Measurements from ENCODE around the gene CENPK. TPM values are rescaled to one million over a fixed set of nuclear protein-coding genes. Genes with fewer than 3 reads are reported as not detected.

The CENPK gene
- total RNA-seq, 1 experiment from 2014 or later = 56.4 TPM

DNA sequence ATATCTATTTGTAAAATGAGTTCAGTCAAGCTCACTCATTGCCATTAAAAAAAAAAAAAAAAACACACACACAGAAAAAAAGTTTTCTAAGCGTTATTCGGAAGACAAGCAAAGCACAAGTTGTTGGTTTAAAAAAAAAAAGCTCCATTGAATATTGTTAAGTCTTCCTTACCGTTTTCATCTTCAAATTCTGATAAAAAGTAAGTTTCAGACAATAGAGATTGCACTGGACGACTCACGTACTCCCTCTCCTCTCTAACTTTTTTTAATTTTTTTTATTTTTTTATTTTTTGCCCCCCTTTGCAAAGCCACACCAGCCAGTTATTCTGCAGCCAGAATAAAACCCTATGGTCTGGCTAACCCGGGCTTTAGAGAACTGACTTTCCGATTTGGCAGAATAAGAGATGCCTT lies 81.8 kb downstream of the CENPK start:
- Mint-ChIP-seq H3K9me3 (ENCODE audit: unreplicated experiment) (no peaks in the 10 kb centered on the region), H3K4me3 (ENCODE audit: unreplicated experiment) (no peak overlapping the region), H3K27me3 (ENCODE audit: insufficient read depth, unreplicated experiment) (no peaks in the 10 kb centered on the region), H3K4me1 (ENCODE audit: low read depth, unreplicated experiment) (no peaks in the 10 kb centered on the region), H3K27ac (ENCODE audit: unreplicated experiment) (no peak overlapping the region), H3K36me3 (ENCODE audit: insufficient read depth, unreplicated experiment) (no peaks in the 10 kb centered on the region)
- TF ChIP-seq, protein P1, sequence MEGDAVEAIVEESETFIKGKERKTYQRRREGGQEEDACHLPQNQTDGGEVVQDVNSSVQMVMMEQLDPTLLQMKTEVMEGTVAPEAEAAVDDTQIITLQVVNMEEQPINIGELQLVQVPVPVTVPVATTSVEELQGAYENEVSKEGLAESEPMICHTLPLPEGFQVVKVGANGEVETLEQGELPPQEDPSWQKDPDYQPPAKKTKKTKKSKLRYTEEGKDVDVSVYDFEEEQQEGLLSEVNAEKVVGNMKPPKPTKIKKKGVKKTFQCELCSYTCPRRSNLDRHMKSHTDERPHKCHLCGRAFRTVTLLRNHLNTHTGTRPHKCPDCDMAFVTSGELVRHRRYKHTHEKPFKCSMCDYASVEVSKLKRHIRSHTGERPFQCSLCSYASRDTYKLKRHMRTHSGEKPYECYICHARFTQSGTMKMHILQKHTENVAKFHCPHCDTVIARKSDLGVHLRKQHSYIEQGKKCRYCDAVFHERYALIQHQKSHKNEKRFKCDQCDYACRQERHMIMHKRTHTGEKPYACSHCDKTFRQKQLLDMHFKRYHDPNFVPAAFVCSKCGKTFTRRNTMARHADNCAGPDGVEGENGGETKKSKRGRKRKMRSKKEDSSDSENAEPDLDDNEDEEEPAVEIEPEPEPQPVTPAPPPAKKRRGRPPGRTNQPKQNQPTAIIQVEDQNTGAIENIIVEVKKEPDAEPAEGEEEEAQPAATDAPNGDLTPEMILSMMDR (IDR thresholded peaks at IDR 0.05; ENCODE audit: insufficient read depth in 1 of 2, low read depth in 1 of 2, low read length in 1 of 2, severe bottlenecking in 1 of 2, unreplicated experiment in 1 of 2) = no peak
- Histone ChIP-seq H3K9me3 (no peaks in the 10 kb centered on the region), H3K36me3 (ENCODE audit: control insufficient read depth, insufficient read depth, low read length) (no peaks in the 10 kb centered on the region), H3K4me1 (peaks cover 5% of the 10 kb centered on the region), H3K4me3 (ENCODE audit: low read depth, low read length) (peak overlapping the region; percentile 35), H3K27me3 (replicated peaks; ENCODE audit: control insufficient read depth, insufficient read depth, low read length) (no peaks in the 10 kb centered on the region)
- ChIA-PET POLR2A (interaction anchor here (0.6 kb wide), 1 partner anchor 262 kb away, joined by 4 read pairs; no protein-coding TSS in a partner anchor), CTCF (no interaction called here)
- no TSS peak for BruUV-seq (replicated peaks)
- intact Hi-C loops (cut with micrococcal nuclease; ENCODE audit: unreplicated experiment) = loop anchor here (5.0 to 10.0 kb wide), 4 partner anchors 89 to 844 kb away; no protein-coding TSS in a partner anchor
- no peak for DNase-seq

DNA sequence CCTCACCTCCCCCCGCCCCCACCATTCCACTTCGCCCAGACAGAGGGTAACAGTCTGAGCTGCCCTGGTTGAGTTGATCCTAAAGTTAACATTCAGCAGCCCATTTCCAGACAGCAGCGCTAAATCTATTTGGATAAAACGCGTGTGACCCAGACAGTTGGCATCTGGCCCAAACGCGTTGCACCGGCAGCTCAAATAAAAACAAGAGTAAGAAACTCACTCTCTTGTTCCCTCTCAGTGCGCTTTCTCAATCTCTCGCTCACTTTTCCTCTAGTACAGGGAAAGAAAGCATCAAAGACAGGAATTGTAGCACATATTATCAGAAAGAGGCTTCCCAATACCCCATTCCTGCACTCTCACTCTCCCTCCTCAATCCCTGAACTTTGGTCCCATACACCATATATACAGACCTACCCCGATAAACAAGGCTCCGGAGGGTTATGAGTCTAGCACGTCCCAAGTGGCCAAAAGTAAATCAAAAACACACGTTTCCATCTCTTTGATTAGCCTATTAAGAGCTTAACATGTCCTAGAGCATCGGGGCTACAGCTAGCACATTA lies 82.6 kb downstream of the CENPK start:
- BruUV-seq (replicated peaks) = no TSS peak
- H3K9me3 Mint-ChIP-seq (ENCODE audit: unreplicated experiment) = no peaks in the 10 kb centered on the region

DNA sequence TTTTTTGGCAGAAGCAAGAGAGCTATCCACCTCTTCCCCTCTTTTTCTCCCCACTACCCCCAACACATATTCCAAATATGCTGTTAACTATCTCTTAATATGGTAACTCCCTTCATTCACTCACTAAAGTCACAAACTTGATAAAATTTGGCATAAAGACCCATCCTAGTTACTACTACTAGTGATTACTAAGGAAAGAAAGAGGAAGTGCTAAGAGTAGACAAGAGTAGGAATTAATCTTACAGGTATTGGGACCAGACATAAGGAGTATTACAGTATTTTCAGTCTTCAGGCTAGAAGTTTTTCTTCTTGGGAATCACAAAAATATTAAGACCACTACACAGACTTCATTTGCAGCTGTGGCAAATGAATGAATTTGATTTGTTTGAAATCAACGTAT lies 83.4 kb downstream of the CENPK start:
- Mint-ChIP-seq H3K4me1 (ENCODE audit: low read depth, unreplicated experiment) (no peaks in the 10 kb centered on the region), H3K27me3 (ENCODE audit: insufficient read depth, unreplicated experiment) (peaks cover 2% of the 10 kb centered on the region), H3K4me3 (ENCODE audit: unreplicated experiment) (no peak overlapping the region), H3K36me3 (ENCODE audit: insufficient read depth, unreplicated experiment) (no peaks in the 10 kb centered on the region), H3K9me3 (ENCODE audit: unreplicated experiment) (no peaks in the 10 kb centered on the region), H3K27ac (ENCODE audit: unreplicated experiment) (no peak overlapping the region)
- TF ChIP-seq, protein P1 (IDR thresholded peaks at IDR 0.05; ENCODE audit: insufficient read depth in 1 of 2, low read depth in 1 of 2, low read length in 1 of 2, severe bottlenecking in 1 of 2, unreplicated experiment in 1 of 2) = no peak
- H3K27me3 ChIP-seq (replicated peaks; ENCODE audit: control insufficient read depth, insufficient read depth, low read length) = no peaks in the 10 kb centered on the region
- no peaks in the 10 kb centered on the region for H3K9me3 ChIP-seq
- CTCF ChIA-PET = no interaction called here
- intact Hi-C loops (cut with micrococcal nuclease; ENCODE audit: unreplicated experiment) = no loop called here
- no peak for DNase-seq
- POLR2A ChIA-PET = no interaction called here
- H3K36me3 ChIP-seq (ENCODE audit: control insufficient read depth, insufficient read depth, low read length) = no peaks in the 10 kb centered on the region
- peaks cover 5% of the 10 kb centered on the region for H3K4me1 ChIP-seq
- no TSS peak for BruUV-seq (replicated peaks)
- H3K4me3 ChIP-seq (ENCODE audit: low read depth, low read length) = no peak overlapping the region

More for the DNA sequence above, 82.6 kb downstream of the CENPK start:
- no peak for DNase-seq
- no peaks in the 10 kb centered on the region for H3K4me1 Mint-ChIP-seq (ENCODE audit: low read depth, unreplicated experiment)
- intact Hi-C loops (cut with micrococcal nuclease; ENCODE audit: unreplicated experiment) = loop anchor here (5.0 to 10.0 kb wide), 4 partner anchors 88 to 843 kb away; no protein-coding TSS in a partner anchor
- Histone ChIP-seq H3K4me3 (ENCODE audit: low read depth, low read length) (no peak overlapping the region), H3K36me3 (ENCODE audit: control insufficient read depth, insufficient read depth, low read length) (no peaks in the 10 kb centered on the region), H3K4me1 (peaks cover 5% of the 10 kb centered on the region), H3K27me3 (replicated peaks; ENCODE audit: control insufficient read depth, insufficient read depth, low read length) (no peaks in the 10 kb centered on the region), H3K9me3 (no peaks in the 10 kb centered on the region)
- ChIA-PET POLR2A (no interaction called here), CTCF (no interaction called here)
- no peak overlapping the region for H3K4me3 Mint-ChIP-seq (ENCODE audit: unreplicated experiment)
- no peaks in the 10 kb centered on the region for H3K27me3 Mint-ChIP-seq (ENCODE audit: insufficient read depth, unreplicated experiment)
- no peak overlapping the region for H3K27ac Mint-ChIP-seq (ENCODE audit: unreplicated experiment)
- no peaks in the 10 kb centered on the region for H3K36me3 Mint-ChIP-seq (ENCODE audit: insufficient read depth, unreplicated experiment)
- TF ChIP-seq, protein P1 (IDR thresholded peaks at IDR 0.05; ENCODE audit: insufficient read depth in 1 of 2, low read depth in 1 of 2, low read length in 1 of 2, severe bottlenecking in 1 of 2, unreplicated experiment in 1 of 2) = no peak
